ENCODE data around the gene KRTAP11-1. TPM values are rescaled to one million over a fixed set of nuclear protein-coding genes. Genes with fewer than 3 reads are reported as not detected.

KRTAP11-1 gene
- total RNA-seq, 1 experiment from 2014 or later, result not detected

DNA sequence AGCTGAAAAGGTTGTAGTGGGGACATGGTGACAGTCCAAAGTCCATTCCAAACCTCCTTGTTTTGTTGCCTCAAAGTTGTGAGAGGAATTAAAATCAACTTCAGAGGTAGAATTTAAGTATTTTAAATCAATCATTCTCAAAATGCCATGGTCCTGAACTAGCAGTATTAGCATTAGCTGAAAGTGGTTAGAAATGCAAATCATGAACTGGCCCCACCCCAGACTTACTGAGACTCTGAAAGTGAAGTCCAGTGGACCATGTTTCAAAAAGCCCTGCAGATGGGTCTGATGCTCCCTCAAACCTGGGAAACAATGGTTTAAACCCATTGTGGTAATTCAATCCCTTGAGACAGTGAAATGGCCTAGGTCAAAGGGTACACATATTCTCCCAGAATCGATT, 36.2 kb upstream of the KRTAP11-1 start:
- Histone ChIP-seq H3K36me3 (ENCODE audit: insufficient read depth, low read length, poor library complexity, severe bottlenecking) (no peaks in the 10 kb centered on the region), H3K4me3 (ENCODE audit: low read depth, low read length, poor library complexity, severe bottlenecking) (no peak overlapping the region), H3K27me3 (replicated peaks; ENCODE audit: insufficient read depth, low read depth, low read length, poor library complexity) (peaks cover 3% of the 10 kb centered on the region), H3K4me1 (ENCODE audit: insufficient read depth, low read length, poor library complexity, severe bottlenecking) (no peaks in the 10 kb centered on the region), H3K9me3 (ENCODE audit: low read depth, low read length, poor library complexity, severe bottlenecking) (no peaks in the 10 kb centered on the region), H3K27ac (ENCODE audit: low read depth, low read length, poor library complexity, severe bottlenecking) (no peak overlapping the region)
- TF ChIP-seq EZH2 (IDR thresholded peaks at IDR 0.05; ENCODE audit: borderline replicate concordance, low read depth, low read length, poor library complexity, severe bottlenecking), result no peak
- TF ChIP-seq, protein P1, sequence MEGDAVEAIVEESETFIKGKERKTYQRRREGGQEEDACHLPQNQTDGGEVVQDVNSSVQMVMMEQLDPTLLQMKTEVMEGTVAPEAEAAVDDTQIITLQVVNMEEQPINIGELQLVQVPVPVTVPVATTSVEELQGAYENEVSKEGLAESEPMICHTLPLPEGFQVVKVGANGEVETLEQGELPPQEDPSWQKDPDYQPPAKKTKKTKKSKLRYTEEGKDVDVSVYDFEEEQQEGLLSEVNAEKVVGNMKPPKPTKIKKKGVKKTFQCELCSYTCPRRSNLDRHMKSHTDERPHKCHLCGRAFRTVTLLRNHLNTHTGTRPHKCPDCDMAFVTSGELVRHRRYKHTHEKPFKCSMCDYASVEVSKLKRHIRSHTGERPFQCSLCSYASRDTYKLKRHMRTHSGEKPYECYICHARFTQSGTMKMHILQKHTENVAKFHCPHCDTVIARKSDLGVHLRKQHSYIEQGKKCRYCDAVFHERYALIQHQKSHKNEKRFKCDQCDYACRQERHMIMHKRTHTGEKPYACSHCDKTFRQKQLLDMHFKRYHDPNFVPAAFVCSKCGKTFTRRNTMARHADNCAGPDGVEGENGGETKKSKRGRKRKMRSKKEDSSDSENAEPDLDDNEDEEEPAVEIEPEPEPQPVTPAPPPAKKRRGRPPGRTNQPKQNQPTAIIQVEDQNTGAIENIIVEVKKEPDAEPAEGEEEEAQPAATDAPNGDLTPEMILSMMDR (conservative IDR thresholded peaks at IDR 0.05; ENCODE audit: low read depth, low read length), result no peak
- POLR2A ChIA-PET (ENCODE audit: low non-redundant PET), result no interaction called here
- intact Hi-C loops (cut with micrococcal nuclease; ENCODE audit: unreplicated experiment), result no loop called here
- no TSS peak for BruUV-seq (replicated peaks)
- DNase-seq (ENCODE audit: low spot score), result no peak
- CTCF ChIA-PET, result no interaction called here

DNA sequence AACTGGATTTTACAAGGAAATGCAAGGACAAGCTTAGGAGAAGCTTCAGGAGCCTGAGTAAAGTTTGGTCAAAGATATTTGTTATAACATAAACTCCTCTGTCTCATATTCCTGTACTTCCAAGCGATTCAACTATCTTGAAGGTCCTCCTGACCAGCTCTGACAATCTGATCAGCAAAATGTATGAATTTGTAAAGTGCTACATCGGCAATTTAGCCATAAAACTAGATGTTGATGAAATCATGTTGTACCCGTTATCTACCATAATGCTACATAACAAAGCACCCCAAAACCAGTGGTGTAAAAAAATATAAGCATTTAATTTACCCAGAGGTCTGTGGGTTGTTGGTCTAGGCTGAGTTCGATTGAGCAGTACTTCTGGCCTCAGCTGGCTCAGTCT, 19.5 kb upstream of the KRTAP11-1 start:
- intact Hi-C loops (cut with micrococcal nuclease; ENCODE audit: unreplicated experiment), result no loop called here
- Histone ChIP-seq H3K4me1 (ENCODE audit: insufficient read depth, low read length, poor library complexity, severe bottlenecking) (peaks cover 5% of the 10 kb centered on the region), H3K9me3 (ENCODE audit: low read depth, low read length, poor library complexity, severe bottlenecking) (no peaks in the 10 kb centered on the region), H3K4me3 (ENCODE audit: low read depth, low read length, poor library complexity, severe bottlenecking) (no peak overlapping the region), H3K27me3 (replicated peaks; ENCODE audit: insufficient read depth, low read depth, low read length, poor library complexity) (no peaks in the 10 kb centered on the region), H3K36me3 (ENCODE audit: insufficient read depth, low read length, poor library complexity, severe bottlenecking) (no peaks in the 10 kb centered on the region), H3K27ac (ENCODE audit: low read depth, low read length, poor library complexity, severe bottlenecking) (no peak overlapping the region)
- no peak for DNase-seq (ENCODE audit: low spot score)
- BruUV-seq (replicated peaks), result no TSS peak
- POLR2A ChIA-PET (ENCODE audit: low non-redundant PET), result no interaction called here
- no peak for TF ChIP-seq EZH2 (IDR thresholded peaks at IDR 0.05; ENCODE audit: borderline replicate concordance, low read depth, low read length, poor library complexity, severe bottlenecking)
- TF ChIP-seq, protein P1 (conservative IDR thresholded peaks at IDR 0.05; ENCODE audit: low read depth, low read length), result no peak
- CTCF ChIA-PET, result no interaction called here

DNA sequence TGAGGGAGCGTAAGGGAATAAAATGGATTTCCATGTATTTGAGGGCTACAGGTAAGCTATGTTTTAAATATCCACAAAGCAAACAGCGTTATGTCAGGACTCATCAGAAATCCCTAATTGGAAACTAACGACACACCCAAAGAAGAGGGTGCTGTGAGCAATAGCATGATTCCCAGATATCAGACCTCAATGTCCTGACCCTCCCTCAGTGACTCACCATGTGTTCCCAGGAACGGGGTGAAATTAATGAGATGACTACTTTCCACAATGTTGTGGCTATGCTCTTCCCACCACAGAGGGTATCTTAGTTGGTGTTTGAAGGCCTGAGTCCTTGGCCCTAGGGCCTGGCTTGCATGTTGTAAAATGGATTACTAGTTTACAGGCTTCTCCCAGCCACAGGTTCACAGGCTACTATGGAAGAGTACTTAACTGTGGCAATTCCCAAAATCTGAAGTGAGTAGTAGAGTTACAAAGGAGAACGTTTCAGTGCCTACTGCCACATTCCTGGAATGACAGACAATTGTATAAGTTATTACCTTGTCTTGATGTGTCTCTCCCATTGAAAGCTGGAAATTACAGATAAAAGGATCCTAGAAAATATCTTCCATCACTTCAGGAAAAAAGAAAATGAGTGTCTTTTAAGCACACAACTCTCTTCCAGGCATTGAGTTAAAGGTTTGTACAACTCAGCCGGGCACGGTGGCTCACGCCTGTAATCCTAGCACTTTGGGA, 1.7 kb upstream of the KRTAP11-1 start:
- Histone ChIP-seq H3K9me3 (ENCODE audit: low read depth, low read length, poor library complexity, severe bottlenecking) (no peaks in the 10 kb centered on the region), H3K36me3 (ENCODE audit: insufficient read depth, low read length, poor library complexity, severe bottlenecking) (no peaks in the 10 kb centered on the region), H3K27ac (ENCODE audit: low read depth, low read length, poor library complexity, severe bottlenecking) (no peak overlapping the region), H3K4me1 (ENCODE audit: insufficient read depth, low read length, poor library complexity, severe bottlenecking) (no peaks in the 10 kb centered on the region), H3K27me3 (replicated peaks; ENCODE audit: insufficient read depth, low read depth, low read length, poor library complexity) (no peaks in the 10 kb centered on the region), H3K4me3 (ENCODE audit: low read depth, low read length, poor library complexity, severe bottlenecking) (no peak overlapping the region)
- intact Hi-C loops (cut with micrococcal nuclease; ENCODE audit: unreplicated experiment), result no loop called here
- DNase-seq (ENCODE audit: low spot score), result no peak
- ChIA-PET CTCF (no interaction called here), POLR2A (ENCODE audit: low non-redundant PET) (no interaction called here)
- TF ChIP-seq EZH2 (IDR thresholded peaks at IDR 0.05; ENCODE audit: borderline replicate concordance, low read depth, low read length, poor library complexity, severe bottlenecking), result no peak
- TF ChIP-seq, protein P1 (conservative IDR thresholded peaks at IDR 0.05; ENCODE audit: low read depth, low read length), result no peak
- BruUV-seq (replicated peaks), result no TSS peak

Measured in A673 (cell line).